HG03342 (cell line): ENCODE data around the gene CCNI.

ENCODE experiments used
- ATAC-seq: cut with Tn5 transposase; IDR thresholded peaks from one replicate; pipeline ENCODE4 v1.9.1; 2021; ENCODE audit warnings: mild to moderate bottlenecking, moderate library complexity; ENCODE audit not compliant: unreplicated experiment

The CCNI gene

DNA sequence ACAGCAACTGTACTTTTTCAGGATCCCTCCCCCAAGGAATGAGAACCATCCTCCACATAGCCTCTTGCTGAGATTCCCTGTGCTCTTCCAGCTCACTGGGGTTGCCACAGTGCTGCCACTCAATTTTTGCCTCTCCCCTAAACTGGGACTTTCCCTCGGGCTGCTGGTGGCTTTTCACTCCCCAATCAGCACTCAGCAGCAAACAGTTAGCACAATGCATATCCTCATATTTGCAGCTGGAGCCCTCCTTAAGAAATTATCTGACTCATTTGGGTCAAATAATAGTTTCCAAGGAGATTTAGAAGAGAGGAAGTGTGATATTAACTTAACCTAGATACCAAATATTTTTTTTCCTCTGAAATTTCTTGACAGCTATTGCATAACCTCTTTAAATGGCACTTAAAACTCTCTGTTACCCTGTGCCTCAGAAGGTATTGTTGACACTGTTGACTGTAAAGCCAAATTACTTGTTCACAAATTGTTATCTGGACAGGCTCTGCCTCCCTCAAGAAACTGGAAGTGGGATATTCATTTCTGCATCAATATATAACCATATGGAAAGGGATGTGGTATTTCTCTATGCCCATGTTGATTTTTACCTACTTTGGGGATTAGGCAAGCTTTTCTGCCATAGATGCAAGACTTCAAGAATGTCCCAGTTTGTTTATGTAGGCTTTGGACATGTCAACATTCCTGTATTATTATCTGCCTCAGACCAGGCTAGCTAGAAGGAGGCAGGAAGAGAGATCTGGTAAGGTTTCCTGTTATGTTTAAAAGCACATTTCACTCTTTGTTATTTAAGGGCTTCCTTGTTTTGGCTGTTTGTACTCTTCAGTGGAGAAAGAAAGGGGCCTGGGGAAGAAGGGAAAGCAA is 68.2 kb downstream of the CCNI start:
- ATAC-seq, result peak; percentile 80

DNA sequence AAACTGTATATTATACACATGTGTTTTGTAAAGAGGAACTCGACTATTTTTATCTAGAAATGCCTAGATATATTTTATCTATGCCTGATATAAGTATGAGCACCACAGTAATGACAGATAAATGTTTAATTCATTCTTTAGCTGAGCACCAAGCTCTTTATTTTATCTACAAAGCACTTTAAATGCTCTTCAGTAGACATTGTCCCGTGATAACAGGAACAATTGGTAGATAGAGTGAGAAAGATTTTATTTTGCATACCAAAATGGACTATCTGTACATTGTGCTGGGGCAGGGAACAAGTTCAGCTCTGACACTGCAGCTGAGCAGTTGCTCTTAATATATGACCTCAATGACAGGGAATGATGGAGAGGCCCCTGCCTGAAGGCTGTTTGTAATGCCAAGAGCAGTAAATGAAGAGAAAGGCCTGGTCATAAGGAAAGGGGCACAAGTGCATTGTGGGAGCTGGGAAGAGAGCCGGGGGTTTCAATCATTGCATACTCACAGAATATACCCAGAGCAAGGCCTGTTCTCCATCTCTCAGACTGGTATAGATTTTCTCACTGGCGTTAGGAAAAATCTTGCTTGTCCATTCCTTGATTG is 68.9 kb downstream of the CCNI start:
- no peak for ATAC-seq

- no peak for ATAC-seq
Measured at GRCh38 chr4:77003400-77003799, 72.4 kb downstream of the CCNI start.

GRCh38 chr4:77002321-77003107 is 73.3 kb downstream of the CCNI start:
- ATAC-seq, result no peak

DNA sequence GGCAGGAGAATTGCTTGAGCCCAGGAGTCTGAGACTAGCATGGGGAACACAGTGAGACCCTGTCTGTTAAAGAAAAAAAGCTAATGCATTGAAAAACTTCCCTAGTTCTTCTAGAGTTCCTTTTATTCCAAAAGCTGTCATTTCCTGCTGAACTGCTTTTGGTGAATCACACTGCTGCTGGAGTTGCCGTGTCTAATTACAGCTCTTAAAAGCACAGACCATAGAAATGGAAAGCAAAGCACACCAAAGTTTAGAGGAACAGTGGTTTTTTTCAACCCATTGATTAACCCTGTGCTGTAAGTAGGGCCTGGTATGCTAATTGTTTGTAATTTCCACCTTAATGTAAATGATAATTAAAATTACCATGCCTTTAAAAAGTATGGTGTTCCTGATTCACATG is 73.9 kb downstream of the CCNI start:
- ATAC-seq, result no peak

DNA sequence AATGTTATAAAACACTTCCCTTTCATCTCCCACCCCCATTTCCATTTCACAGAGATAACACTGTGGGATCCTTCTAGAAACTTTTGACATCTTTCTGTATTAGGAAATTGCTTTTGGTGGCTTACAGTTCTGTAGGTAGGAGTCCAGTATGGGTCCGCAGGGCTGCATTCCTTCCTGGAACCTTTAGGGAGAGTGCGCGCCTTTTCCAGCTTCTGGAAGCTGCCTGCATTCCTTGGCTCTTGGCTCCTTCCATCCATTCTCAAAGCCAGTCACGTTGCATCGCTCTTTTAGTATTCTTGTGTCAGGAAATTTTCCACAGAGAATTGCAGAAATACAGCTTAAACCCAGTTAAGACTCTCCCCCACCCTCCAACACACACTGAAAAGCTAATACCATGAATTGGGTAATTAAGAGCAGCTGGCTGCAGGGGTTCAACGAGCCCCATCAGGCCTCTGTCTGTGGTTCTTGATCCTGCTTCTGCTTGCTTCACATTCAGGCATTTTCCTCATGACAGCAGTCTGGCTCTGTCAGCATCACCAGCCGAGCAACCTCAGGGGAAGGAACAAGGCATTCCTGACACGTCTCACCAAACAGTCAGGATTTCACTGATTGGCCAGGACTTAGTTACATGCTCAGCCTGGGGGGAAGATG is 77.4 kb downstream of the CCNI start:
- ATAC-seq, result no peak

DNA sequence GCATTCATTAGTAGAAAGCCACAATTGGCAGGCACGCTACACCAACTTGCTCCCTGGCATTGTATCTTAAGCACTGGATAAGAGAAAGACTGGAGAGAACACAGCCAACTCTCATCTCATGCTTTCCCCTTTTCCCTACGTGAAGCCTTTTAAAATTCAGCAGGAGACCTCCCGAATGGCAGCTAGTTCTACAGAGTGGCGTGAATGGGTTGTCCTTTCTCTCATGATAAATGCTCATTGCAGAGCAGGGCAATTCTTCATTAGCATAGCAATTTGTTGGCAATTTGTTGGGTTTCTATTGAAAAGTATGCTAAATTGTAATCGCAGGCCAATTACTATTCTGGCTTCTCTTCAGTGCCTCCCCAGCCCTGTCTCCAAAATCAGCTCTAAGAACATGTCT is 78.3 kb downstream of the CCNI start:
- ATAC-seq, result no peak
